ENCODE measurements around the gene ZNF609.

The ZNF609 gene

GRCh38 chr15:64503197-64503596 is 42.8 kb downstream of the ZNF609 start:
- no peak for DNase-seq

- DNase-seq = no peak
Observed at GRCh38 chr15:64503640-64504039, 43.3 kb downstream of the ZNF609 start.

- DNase-seq = no peak
Observed at GRCh38 chr15:64507293-64507802, 47.0 kb downstream of the ZNF609 start.

- no peak for DNase-seq
Observed at GRCh38 chr15:64507845-64508244, 47.5 kb downstream of the ZNF609 start.

GRCh38 chr15:64513823-64514222 is 53.4 kb downstream of the ZNF609 start:
- DNase-seq = no peak

GRCh38 chr15:64515196-64515595 is 54.8 kb downstream of the ZNF609 start:
- DNase-seq = no peak

GRCh38 chr15:64515825-64516224 is 55.4 kb downstream of the ZNF609 start:
- DNase-seq = no peak

GRCh38 chr15:64519897-64520296 is 59.5 kb downstream of the ZNF609 start:
- no peak for DNase-seq

GRCh38 chr15:64521201-64521600 is 60.8 kb downstream of the ZNF609 start:
- DNase-seq = no peak

- DNase-seq = peak; percentile 41
Observed at GRCh38 chr15:64521726-64522164, 61.4 kb downstream of the ZNF609 start.

- DNase-seq = no peak
Observed at GRCh38 chr15:64522226-64522823, 61.9 kb downstream of the ZNF609 start.

GRCh38 chr15:64523240-64523639 is 62.9 kb downstream of the ZNF609 start:
- no peak for DNase-seq

GRCh38 chr15:64524778-64525177 is 64.4 kb downstream of the ZNF609 start:
- no peak for DNase-seq

GRCh38 chr15:64525828-64526530 is 65.6 kb downstream of the ZNF609 start:
- no peak for DNase-seq

- no peak for DNase-seq
Observed at GRCh38 chr15:64527263-64527984, 67.0 kb downstream of the ZNF609 start.

- no peak for DNase-seq
Observed at GRCh38 chr15:64528871-64529270, 68.5 kb downstream of the ZNF609 start.

- DNase-seq = no peak
Observed at GRCh38 chr15:64530472-64530871, 70.1 kb downstream of the ZNF609 start.

GRCh38 chr15:64530918-64531317 is 70.5 kb downstream of the ZNF609 start:
- DNase-seq = no peak

- no peak for DNase-seq
Observed at GRCh38 chr15:64532521-64533315, 72.3 kb downstream of the ZNF609 start.

GRCh38 chr15:64535460-64536243 is 75.3 kb downstream of the ZNF609 start:
- no peak for DNase-seq

- no peak for DNase-seq
Observed at GRCh38 chr15:64536244-64536836, 76.0 kb downstream of the ZNF609 start.

GRCh38 chr15:64542091-64542490 is 81.7 kb downstream of the ZNF609 start:
- no peak for DNase-seq

Data from NCI-H1048 (cell line).